OCI-LY1 (cell line): ENCODE measurements around the gene SRBD1.

Experiments used
- EZH2 ChIP-seq: fragments of 200-600 bp; sonication (generic), shearing (Covaris generic); IDR thresholded peaks from 2 replicates; pipeline ENCODE4 v1.8.0; 2017; ENCODE audit warnings: borderline replicate concordance, mixed run types, mild to moderate bottlenecking, antibody characterized with exemption, low read length, moderate library complexity, mixed read lengths
- TF ChIP-seq, protein P1 (sequence below): fragments of 200-600 bp; sonication (generic), shearing (Covaris generic); IDR thresholded peaks from 2 replicates; pipeline ENCODE4 v1.5.1; 2017; ENCODE audit warnings: mild to moderate bottlenecking, antibody characterized with exemption, low read length, moderate library complexity, mixed read lengths

DNA sequence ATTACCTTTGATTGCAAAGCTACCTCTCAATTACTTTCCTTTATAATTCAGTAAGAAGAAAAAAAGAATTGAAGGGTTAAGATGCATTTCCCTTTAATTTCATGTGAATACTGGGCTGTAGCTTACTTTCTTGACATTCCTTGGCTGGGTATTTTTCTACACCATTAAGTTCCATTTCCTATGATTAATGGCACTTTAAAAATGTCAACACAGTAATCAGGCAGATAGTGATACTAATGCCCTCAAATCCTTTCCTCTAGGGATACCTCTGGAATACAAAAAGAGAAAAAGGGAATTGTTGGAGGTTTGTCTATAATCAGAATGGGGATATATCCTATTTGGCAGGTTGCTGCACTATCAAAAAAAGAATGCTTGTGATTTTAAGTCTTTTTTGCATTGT lies 216.9 kb downstream of the SRBD1 start:
- no peak for TF ChIP-seq EZH2
- TF ChIP-seq, protein P1, sequence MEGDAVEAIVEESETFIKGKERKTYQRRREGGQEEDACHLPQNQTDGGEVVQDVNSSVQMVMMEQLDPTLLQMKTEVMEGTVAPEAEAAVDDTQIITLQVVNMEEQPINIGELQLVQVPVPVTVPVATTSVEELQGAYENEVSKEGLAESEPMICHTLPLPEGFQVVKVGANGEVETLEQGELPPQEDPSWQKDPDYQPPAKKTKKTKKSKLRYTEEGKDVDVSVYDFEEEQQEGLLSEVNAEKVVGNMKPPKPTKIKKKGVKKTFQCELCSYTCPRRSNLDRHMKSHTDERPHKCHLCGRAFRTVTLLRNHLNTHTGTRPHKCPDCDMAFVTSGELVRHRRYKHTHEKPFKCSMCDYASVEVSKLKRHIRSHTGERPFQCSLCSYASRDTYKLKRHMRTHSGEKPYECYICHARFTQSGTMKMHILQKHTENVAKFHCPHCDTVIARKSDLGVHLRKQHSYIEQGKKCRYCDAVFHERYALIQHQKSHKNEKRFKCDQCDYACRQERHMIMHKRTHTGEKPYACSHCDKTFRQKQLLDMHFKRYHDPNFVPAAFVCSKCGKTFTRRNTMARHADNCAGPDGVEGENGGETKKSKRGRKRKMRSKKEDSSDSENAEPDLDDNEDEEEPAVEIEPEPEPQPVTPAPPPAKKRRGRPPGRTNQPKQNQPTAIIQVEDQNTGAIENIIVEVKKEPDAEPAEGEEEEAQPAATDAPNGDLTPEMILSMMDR = no peak
